ENCODE measurements around the gene PSENEN.

DNA sequence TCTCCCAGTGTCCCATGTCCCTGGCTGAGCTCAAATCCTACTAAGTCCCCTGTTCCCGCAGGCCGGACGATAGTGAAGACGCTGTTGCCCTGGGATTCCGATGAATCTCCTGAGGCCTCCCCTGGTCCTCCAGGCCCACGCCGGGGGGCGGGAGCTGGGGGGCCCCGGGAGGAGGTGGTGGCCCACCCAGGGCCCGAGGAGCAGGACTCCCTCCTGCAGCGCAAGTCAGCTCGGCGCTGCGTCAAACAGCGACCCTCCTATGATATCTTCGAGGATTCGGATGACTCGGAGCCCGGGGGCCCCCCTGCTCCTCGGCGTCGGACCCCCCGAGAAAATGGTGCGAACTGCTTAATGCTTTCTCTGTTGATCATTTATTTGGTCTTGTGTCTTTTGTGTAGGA lies 21.8 kb upstream of the PSENEN start:
- TF ChIP-seq, protein P1, sequence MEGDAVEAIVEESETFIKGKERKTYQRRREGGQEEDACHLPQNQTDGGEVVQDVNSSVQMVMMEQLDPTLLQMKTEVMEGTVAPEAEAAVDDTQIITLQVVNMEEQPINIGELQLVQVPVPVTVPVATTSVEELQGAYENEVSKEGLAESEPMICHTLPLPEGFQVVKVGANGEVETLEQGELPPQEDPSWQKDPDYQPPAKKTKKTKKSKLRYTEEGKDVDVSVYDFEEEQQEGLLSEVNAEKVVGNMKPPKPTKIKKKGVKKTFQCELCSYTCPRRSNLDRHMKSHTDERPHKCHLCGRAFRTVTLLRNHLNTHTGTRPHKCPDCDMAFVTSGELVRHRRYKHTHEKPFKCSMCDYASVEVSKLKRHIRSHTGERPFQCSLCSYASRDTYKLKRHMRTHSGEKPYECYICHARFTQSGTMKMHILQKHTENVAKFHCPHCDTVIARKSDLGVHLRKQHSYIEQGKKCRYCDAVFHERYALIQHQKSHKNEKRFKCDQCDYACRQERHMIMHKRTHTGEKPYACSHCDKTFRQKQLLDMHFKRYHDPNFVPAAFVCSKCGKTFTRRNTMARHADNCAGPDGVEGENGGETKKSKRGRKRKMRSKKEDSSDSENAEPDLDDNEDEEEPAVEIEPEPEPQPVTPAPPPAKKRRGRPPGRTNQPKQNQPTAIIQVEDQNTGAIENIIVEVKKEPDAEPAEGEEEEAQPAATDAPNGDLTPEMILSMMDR (conservative IDR thresholded peaks at IDR 0.05; ENCODE audit: low read depth, low read length) = no peak
- TF ChIP-seq EZH2phosphoT487 (IDR thresholded peaks at IDR 0.05; ENCODE audit: borderline replicate concordance, low read length) = no peak
- TF ChIP-seq EZH2 (IDR thresholded peaks at IDR 0.05; ENCODE audit: low read length, unreplicated experiment) = no peak
